Raji (cell line): ENCODE measurements around the gene CACTIN.

ENCODE experiments used
- POLR2A ChIP-seq: IDR thresholded peaks from 2 replicates; pipeline ENCODE4 v1.6.1; 2011; ENCODE audit warnings: low read depth, low read length, control low read depth; ENCODE audit not compliant: insufficient read depth

The CACTIN gene

DNA sequence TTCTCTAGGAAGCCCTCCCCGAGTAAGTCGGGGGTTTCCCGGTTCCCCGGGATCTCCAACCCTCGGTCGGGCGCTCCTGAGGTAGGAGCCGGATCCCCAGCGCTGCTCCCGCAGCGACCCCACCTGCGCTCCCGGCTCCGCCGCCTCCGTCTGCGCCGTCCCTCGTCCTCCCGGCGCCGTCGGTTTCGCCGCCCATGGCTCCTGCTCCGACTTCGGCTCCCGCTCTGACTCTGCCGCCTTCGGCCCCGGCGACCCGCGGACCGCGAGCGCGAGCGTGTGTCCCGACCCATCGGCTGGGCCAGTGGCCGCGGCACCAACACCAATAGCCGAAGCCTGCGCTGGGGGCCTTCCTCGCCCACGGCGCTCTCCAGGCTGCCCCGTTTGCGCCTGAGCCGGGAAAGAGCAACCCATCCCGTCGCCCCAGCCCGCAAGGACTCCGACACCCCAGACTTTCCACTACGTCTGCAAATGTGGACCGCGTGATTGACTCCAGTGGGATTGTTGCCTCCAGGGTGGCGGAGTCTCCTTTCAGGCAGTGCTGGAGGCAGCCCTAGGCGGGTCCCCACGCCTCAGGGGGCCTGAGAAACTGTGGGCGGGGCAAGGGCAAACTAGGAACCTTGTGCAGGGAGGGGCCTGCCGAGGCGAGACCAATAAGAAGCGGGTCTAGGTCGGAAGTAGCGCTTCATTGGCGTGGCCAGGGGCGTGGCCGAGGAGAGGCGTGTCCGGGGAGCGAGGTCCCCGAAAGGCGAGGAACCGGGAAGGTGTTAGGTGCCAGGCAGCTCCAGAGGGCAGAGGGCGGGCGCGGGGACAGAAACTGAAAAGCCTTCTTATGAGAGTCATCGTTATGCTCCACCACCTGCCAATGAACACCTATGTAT, at the start of gene CACTIN:
Gene CACTIN (minus strand): TSS at position 318 of the 878 bp plus-strand sequence. CDS start 28 bp downstream, at position 290.
- peak; percentile 63 for TF ChIP-seq POLR2A

DNA sequence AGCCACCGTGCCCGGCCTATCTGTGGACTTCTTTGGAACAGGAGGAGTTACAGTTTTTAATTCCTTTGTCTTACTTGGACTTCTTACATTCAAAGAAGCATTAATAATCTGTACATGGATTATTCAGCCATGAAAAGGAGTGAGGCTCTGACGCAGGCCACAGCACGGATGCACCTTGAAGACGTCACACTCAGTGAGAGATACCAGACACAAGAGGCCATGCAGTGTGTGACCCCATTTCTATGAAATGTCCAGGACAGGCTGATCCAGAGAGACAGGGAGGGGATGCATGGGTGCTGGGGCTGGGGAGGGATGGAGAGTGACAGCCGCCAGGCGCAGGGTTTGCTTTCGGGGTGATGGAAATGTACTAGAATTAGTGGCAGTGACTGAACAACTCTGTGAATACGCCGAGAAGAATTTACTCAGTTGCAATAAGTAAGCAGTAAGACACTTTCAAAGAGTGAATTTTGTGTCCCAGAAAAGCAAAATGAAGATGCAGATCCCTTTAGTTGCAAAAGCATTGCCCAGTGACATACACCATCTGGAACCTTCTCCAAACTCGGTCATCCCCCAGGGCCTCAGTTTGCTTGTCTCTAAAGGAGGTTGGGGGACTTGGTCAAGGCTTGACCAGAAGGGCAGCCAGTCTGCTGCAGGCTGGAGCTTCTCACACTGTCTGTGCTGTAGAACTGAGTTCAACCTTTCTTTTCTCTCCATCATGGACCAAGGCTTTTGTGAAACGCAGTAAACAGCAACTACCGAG, 48.4 kb upstream of the CACTIN start:
- TF ChIP-seq POLR2A: no peak

DNA sequence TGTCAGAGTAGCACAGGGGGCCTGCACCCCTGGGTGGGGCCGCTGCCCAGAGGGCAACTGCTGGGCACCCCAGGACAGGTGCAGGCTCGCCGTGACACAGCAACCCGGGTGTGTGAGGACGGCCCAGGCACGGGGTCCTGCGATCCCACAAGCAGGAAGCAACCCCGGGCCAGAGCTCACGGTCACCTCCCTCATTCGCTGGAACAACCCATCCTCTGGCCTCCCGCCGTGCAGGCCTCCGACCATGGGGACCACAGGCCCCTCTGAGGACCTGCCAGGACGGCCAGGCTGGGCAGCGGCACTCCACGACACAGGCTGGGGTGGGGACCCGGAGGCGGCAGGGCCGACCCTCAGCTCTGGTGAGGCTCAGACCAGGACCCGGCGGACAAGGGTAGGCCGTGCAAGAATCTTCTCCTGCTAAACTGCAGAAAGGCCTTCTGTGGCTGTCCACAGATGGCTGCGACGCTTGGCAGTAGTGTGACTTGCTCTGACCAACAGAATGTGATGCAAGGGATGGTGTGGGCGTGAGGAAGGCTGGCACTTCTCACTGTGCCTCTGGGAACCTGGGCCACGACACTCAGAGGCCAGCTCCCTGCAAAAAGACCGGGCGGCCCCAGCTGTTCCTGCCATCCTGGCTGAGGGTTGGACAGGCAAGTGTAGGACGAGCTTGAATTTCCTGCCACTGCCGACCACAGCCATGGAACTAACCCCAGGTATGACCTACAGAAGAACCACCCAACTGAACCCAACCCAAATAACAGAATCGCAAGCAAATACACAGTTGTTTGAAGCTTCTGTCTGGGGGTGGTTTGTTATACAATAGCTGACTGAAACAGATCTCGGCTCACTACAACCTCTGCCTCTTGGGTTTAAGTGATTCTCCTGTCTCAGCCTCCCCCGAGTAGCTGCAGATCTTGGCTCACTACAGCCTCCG, 47.2 kb upstream of the CACTIN start:
- no peak for TF ChIP-seq POLR2A

DNA sequence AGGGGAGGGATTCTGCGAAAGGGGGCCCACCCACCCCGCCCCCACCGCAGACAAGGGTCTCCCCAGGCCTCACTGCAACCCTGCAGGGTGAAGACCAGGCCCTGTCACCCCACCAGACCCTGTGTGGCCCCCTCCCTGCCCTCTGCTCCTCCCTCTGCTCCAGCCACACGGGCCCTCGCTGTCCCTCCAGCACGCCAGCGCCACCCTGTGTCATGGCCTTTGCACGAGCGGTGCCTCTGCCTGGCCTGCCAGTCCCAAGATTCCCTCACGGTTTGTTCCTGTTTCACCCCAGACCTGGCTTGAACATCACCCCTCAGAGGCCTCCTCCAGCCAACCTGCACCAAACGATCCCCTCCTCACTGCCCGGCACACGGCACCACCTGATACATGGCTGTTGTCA, 46.4 kb upstream of the CACTIN start:
- TF ChIP-seq POLR2A: no peak

DNA sequence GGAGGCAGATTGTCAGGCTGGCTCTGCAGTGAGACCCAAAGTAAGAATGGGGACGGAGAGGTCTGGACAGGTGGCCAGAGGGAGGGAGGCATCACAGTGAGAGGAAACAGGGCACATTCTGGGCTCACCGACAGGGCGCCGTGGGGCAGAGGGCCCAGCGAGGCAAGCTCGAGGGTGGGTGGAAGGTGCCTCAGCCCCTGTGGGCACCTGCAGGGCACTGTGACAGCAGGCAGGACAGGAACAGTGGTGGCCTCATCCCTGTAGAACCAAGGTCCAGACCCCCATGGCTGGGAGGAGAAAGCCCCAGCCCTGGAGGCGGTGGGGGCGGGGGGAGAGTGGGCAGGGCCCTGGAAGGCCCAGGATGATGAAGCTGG, 46.0 kb upstream of the CACTIN start:
- TF ChIP-seq POLR2A: no peak

DNA sequence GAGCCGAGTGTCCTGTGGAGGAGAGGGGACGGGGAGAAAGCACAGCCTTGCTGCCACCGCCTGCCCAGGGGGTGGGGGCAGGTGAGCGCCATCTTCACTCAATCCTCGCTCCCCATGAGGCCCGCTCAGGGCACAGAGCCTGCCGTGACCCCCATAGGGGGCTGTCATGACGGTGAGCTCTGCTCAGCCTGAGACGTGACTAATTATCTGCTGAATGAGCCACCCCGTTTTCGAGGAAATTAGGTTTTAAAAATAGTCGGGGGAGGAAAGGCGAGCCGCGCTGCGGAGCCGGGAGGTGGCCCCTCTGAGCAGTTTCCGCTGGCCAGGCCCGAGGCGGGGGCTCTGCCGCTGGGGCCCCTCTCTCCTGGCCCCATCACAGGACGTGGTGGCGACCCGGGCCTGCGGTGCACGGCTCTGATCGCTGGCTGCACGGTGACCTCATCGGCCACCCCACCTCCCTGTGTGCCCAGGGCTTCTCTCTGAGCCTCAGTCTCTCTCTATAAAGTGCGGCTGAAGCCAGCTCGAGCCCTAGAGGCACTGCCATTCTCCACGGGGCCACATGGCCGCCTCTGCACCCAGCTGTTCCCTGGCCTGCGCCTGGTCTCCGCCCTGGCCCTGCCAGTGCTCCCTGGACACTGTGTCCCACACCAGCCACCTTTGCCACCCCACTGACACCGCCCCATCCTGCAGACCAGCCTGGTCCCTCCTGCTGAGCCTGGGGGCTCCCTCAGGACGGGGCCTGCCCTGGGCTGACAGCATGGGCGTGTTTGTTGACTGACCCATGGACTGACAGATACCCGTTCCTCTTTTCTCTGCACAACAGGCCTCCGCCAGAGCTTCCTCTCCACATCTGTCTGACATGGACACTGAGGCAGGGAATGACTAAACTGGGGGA, 45.3 kb upstream of the CACTIN start:
- TF ChIP-seq POLR2A: no peak

DNA sequence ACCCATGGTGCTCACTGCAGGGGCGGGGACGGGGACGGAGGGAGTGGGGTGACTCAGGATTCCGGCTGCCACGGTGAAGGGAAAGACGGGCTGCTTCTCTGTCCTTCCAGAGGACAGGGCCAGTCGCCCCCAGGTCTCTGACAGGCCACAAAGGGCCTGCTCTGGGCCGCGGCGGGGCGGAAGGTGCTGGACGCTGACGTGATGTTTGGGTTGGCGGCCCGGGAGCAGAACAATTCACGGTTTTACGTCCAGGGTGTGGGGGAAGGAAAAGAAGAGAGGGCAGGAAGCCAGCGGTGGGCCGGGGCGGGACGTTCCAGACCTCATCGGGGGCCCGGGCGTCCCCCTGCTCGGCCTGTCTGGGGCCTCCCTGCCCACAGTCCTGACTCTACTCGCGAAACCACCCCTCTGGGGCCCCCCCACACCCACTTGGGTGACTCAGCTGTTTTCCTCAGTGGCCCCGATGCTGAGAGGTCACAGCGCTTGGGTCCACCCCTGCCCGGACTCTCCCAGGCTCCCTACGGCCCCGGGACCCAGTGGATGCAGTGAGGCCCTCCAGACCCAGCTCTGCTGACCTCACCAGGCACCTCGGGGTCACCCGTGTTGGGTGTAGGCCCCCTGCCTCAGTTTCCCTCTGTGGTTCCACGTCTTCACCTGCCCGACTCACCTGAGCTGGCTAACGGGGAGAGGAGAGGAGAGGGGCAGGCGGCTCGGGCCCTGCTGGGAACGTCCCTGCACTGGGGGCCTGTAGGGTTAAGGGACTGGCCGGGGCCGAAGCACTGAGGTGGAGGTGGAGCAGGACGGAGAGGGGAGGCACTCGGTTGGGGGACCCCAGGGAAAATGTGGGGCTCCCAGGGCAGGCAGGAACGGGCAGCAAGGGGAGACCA, 44.4 kb upstream of the CACTIN start:
- no peak for TF ChIP-seq POLR2A

DNA sequence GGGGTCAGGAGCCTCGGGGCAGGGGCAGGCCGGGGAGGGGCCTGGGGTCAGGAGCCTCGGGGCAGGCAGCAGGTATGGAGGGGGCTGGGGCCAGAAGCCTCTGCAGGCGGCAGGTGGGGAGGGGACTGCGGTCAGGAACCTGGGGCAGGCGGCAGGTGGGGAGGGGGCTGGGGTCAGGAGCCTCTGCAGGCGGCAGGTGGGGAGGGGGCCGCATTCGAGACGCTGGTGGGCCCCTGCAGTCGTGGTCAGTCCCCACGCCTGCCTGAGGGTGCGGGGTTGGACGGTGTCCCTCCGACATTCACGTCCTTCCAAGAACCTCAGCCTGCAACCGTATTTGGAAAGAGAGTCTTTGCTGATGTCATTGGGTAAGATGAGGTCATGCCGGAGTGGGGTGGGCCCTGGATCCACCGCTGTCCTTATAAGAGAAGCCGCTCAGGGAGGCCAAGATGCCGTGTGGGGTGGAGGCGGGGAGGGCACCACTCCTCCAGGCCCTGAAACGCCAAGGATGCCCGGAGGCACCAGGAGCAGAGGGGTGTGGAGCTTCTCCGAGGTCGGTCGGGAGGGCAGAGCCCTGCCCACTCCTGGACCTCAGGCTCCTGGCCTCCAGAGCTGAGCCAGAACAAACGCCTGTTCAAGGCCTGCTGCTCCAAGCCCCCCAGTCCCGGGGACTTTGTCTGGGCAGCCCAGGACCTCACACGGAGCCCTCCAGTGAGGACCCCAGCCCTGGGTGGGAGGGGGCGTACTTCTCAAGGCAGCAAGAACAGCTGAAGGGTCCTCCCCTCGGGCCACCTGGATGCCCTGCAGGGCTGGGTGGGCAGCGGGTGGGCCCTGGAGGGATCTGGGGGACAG, 43.6 kb upstream of the CACTIN start:
- TF ChIP-seq POLR2A: no peak

DNA sequence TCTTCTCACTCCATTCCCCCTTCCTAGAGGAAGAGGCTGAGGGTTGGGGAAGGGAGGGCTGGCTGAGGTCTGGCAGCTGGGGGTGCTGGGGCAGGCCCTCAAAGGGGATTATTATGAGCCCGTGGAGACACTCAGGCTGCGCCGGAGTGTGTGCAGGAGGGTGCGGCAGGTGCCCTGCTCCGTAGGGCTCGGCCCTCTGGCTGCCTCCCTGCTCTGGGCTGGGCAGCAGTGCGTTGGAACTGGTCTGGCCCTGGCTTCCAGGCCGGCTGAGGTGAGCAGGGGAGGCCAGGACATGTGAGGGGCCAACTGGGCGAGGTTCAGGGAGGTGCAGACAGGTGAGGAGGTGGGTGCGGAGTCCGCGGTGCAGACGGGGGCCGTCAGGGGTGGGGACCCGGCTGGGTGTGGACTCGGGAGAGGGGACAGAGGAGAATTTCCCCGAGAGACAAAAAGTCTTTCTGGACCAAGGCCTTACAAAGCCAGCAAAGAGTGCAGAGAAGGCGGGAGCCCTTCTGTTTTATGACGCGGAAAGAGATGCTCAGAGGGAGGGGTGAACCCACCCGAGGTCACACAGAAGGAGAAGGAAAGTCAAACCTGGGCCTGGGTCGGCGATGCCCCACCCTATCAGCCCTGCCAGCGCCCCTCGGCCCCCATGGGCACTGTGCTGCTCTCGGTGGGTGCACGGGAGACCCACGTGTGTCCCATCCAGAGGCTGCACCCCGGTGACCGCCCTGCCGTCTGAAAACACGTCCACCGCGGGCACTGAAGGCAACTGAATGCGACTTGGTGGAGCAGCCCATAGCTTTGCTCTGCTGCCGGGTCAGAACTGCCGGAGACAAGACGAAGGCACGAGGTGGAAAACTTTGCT, 42.7 kb upstream of the CACTIN start:
- TF ChIP-seq POLR2A: no peak

DNA sequence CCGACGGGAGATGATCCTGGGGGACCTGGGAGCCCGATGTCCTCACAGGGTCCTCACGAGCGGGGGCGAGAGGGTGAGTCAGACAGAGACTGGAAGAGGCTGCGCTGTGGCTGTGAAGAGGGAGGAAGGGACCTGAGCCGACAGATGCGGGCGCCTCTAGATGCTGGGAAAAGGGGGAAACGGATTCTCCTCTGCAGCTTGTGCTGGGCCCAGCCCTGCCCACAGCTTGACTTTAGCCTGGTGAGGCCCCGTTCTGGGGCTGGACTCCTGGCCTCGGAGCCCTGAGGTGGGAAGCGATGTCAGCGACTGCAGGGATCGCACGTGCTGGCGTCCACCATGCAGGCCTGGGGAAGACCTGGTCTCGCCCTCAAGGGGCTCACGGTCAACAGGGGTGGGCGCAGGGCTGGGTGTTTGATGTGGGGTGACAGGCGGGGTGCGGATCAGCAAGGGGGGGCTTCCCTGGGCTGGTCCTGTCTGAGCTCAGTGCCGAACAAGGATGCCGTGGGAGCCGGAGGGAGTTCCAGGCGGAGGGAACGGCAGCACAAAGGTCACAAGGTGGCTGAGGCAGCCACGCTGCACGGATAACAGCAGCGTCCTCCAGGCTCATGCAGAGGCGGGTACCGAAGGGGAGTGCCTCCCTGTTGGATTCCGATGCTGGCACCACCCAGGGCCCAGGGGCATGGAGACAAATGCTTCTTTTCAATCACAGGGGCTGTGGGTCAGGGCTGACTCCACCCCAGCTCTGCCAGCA, 41.9 kb upstream of the CACTIN start:
- no peak for TF ChIP-seq POLR2A

DNA sequence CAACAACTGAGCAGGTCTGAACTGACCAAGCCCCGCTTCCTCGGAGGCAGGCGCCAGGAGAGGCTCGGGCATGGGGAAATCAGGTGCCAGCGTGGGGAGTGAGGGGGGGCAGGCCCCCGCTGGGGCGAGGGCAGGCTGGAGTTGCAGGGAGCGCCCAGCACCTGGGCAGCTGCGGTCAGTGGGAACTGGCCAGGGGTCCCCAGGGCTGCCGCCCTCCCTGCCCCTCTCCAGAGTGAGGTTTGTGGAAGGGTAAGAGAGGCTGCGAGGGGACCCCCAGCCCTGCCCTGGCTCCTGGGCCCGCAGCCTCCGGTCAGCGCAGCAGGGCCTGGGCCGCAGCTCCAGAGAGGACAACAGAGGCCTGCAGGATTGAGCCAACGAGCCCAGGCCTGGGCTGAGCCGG, 41.2 kb upstream of the CACTIN start:
- no peak for TF ChIP-seq POLR2A

DNA sequence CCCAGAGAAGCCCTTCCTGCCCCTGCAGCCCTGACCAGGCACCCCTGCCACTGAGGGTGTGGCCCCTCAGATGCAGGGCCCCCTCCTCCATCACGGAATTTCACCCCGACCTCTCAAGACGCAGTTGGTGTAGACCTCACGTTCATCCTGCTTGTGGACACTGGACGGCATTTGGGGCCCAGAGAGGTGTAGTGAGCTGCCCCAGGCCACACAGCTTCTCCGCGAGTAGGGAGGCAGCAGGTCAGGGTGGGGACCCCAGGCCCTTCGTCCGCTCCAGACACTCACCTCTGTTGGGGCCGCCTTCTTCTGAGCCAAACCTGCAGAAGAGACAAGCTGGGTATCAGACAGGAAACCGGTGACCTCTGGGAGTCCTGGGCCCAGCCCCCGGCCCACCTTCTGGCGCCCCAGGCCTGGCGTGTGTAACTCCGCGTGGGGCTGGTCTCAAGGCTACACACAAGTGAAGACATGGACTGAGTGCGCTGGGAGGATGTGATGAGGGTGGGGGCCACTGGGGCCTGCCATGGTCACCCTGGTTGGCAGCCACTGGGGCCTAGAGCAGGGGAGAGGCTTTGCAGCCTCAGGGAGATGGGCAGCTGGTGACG, 40.5 kb upstream of the CACTIN start:
- TF ChIP-seq POLR2A: no peak
